Measurements from ENCODE around the gene VCAN.

GRCh38 chr5:83564069-83564749 is 92.7 kb downstream of the VCAN start:
- TF ChIP-seq FOSL1 (IDR thresholded peaks at IDR 0.05; ENCODE audit: insufficient read depth, low read depth, low read length) (no peak), JUN (IDR thresholded peaks at IDR 0.05; ENCODE audit: low read depth, low read length) (no peak), POLR2AphosphoS5 (IDR thresholded peaks at IDR 0.05; ENCODE audit: low read depth, low read length) (no peak), GTF2F1 (IDR thresholded peaks at IDR 0.05; ENCODE audit: borderline replicate concordance, low read depth, low read length) (no peak)
- TF ChIP-seq, protein P1, sequence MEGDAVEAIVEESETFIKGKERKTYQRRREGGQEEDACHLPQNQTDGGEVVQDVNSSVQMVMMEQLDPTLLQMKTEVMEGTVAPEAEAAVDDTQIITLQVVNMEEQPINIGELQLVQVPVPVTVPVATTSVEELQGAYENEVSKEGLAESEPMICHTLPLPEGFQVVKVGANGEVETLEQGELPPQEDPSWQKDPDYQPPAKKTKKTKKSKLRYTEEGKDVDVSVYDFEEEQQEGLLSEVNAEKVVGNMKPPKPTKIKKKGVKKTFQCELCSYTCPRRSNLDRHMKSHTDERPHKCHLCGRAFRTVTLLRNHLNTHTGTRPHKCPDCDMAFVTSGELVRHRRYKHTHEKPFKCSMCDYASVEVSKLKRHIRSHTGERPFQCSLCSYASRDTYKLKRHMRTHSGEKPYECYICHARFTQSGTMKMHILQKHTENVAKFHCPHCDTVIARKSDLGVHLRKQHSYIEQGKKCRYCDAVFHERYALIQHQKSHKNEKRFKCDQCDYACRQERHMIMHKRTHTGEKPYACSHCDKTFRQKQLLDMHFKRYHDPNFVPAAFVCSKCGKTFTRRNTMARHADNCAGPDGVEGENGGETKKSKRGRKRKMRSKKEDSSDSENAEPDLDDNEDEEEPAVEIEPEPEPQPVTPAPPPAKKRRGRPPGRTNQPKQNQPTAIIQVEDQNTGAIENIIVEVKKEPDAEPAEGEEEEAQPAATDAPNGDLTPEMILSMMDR (IDR thresholded peaks at IDR 0.05; ENCODE audit: control extremely low read depth in 1 of 3, insufficient read depth in 1 of 3, low read depth in 1 of 3, low read length in 3 of 3): peak in 1 of 3 experiments; percentile 48; a peak in 2 of 4 replicates

Data from H1 (cell line).